Smooth muscle cell of the brain vasculature (primary cell): ENCODE data around the gene KCNG1.
"Not testable (repeated sequence)": the region's sequence is repeated elsewhere in the genome, so short reads cannot be mapped to it uniquely, and the experiment has no call there.

Source experiments
- DNase-seq: peaks from one replicate; pipeline ENCODE4 v3.0.0-alpha.2; 2012; ENCODE audit warnings: low read depth, low spot score

Gene KCNG1

DNA sequence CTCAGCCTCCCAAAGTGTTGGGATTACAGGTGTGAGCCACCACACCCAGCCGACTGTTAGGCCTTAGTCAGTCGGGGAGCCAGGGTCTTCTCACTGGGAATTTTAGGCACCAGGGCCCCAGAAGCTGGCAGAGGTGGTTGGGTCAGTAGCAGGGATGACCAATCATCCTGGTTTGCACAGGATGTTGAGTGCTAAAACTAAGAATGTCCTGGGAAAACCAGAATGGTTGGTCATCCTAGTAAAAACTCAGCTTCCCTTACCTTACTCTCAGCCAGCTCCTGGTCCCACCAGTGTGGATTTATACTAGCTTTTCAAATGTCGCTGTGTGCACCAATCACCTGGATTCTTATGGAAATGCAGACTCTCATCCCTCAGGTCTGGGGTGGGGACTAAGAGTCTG, 31.8 kb downstream of the KCNG1 start:
- no peak for DNase-seq

DNA sequence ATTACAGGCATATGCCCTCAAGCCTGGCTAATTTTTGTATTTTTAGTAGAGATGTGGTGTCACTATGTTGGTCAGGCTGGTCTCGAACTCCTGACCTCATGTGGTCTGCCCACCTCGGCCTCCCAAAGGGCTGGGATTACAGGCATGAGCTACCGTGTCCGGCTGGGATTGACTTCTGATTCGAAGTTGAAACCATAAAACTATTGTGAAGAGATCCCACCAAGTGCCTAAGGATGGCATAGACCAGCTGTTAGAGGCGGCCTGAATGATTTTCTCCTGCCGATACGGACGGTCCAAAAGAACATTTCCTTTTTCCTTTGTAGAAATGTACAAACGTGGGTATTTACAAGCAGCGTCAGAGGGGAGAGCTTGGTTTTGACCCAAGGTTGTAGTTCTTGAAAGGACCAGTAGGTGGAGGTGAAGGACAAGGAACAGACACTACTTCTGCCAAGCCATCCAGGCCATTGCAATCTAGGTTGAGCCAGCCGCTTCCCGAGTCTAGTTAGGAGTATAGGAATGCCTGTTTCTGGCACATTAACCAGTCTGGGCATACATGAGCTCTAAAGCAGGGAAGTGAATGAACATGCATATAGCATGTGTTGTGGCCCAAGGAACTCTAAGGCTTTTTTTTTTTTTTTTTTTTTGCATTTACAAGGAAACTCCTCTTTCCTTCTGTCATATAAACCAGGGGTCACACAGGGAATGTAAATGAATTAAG, 35.3 kb downstream of the KCNG1 start:
- peak; percentile 68 for DNase-seq

DNA sequence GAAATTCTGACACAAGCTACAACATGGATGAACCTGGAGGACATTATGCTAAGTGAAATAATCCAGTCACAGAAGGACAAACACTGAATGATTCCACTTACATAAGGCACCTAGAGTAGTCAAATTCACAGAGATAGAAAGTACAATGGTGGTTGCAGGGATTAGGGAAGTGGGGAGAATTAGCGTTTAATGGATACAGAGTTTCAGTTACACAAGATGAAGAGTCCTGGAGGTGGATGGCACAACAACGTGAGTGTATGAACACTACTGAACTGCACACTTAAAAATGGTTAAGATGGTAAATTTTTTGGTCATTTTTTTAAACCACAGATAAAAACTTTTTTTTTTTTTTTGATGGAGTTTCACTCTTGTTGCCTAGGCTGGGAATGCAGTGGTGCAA, 39.6 kb downstream of the KCNG1 start:
- no peak for DNase-seq

DNA sequence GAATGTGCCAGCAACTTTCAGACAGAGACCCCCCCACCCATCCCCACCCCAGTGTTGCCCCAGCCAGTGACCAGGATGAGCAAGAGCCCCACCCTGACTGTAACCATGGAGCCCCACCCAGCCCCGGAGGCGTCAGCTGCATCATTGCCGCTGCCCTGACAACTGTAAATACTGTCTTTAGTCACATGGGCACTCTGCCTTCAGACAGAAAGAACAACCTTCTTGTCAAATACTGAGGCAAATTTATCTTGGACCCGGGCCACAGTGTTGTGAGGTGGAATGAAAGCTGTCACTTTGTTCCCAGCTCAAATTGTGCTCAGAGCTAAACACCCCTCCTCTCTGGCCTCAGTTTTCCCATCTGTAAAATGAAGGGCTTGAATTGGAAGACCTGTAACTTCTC, 40.5 kb downstream of the KCNG1 start:
- no peak for DNase-seq

DNA sequence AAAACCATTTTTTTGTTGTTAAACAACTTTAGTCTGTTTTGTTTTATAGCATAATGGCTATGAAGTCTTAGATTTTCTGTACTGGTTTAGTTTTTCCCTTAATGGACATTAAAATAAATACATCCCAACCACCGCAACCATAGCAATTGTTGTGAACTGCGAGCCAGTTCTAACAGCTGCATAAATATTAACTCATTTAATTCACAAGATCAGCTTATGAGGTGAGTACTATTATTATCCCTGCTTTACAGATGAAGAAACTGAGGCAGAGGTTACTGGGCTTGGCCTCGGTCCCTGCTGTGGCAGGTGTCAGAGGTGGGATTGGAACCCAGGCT, 41.2 kb downstream of the KCNG1 start:
- no peak for DNase-seq

DNA sequence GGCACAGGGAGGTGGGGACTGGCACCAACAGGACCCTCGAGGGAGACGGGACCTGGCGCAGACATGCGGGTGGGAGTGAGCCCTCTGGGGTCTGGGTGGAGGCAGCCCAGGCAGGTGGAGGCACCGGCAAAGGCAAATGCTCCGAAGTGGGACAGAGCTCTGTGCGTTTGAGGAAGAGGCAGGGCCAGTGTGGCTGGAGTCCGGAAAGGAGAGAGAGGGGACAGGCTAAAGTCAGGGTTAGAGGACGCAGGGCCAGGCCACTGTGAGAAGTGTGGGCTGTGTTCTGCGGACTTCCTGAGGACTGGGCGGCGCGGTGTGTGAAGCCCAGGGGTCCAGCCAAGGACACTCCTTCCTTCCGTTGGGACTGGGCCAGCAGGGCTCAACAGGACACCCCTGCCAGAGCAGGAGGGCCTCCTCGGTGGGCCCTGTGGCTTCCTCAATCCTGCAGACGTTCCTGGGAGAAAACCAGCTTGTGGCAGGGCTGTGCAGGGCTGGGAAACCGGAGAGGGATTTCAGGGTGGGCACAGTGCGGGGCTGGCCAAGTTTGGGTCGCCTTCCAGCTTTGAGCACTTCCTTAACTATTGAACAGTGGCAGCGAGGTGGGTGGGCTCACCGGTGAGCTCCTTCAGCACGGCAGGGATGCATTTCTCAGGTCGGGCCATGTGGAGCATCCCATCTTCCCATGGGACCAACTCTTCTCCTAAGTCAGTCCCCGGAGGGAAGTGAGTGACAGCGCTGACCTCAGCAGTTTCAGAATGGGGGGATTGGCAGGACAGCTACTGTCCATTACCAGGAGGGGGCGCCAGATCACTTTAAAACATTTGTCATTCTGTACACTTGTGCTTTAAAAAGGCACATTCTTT, 41.8 kb downstream of the KCNG1 start:
- DNase-seq, result no peak

DNA sequence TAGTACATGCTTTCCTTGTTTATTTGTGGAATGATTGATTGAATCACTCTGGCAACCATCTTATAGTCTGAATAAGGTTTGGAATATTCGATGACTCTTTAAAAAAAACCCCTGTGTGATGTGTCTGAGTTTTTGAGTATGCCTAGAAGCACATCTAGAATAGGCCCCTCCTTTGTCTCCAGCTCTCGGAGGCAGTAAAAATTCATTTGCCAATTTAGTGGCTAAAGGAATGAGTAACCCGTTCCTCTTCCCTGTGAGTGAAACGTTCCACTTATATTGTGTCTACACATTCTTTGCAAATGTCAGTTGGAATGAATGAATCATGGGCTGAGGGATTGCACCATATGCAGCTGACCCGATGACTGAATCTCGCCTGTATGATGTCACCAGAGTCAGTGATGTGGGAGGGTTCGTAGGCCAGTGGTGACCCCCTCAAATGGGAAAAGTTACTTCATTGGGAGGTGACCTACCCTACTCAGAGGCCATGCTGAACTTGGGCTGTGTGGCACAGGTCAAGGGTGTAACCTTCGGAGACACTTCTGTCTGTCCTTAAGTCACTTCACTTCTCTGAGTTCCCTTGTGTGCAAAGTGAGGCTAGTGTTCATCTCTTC, 42.7 kb downstream of the KCNG1 start:
- DNase-seq, result peak; percentile 45

DNA sequence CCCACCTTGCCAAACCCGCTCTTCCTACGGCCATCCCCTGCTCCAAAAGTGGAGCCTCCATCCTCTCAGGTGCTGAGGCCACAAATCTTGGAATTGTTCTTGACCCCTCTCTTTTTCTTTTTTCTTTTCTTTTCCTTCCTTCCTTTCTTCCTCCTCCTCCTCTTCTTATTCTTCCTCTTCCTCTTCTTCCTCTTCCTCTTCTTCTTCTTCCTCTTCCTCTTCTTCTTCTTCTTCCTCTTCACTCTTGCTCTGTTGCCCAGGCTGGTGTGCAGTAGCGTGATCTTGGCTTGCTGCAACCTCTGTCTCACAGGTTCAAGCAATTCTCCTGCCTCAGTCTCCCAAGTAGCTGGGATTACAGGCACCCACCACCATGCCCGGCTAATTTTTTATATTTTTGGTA, 44.4 kb downstream of the KCNG1 start:
- not testable (repeated sequence) for DNase-seq

DNA sequence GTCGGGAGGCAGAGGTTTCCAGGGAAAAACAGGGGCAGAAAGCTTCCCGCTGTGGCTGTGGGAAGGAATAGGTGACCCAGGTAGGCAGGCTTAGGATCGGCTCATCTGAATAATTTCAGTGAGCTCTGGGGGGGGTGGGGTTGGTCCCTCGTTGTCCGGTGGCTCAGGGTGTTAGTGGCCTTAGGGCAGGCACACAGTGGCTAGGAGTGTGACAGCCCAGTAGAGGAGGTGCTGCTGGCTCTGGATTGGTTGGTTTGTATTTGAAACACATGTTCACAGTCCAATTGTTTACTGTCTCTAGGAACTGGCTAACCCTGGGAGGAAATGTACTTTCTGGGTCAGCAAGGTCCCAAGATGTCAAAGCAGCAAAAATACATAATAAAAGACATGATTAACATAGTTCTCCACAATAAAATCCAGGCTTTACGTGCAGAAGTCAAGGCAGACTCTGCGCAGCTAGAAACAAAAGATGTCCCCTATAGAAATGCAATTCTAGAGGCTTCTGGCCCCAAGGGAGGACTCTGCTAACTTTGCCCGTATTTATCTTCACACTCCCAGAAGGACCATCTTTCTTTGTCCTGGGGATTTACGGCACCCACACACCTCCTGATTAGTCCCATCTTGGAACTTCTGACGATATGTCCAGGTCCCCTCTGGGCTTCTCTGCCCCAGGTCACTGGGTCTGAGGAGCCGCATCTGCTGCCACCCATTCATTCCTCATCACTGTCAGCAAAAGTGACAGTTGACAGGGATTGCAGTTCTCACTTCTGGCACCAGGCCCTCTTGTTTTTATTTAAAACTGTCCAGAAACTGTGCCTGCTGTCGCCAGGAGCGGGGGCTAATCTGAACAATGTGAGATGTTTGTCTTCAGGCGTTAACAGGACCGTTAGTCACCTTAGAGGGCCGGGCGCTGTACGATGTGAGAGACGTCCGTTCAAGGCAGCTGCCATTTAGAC, 45.6 kb downstream of the KCNG1 start:
- no peak for DNase-seq

DNA sequence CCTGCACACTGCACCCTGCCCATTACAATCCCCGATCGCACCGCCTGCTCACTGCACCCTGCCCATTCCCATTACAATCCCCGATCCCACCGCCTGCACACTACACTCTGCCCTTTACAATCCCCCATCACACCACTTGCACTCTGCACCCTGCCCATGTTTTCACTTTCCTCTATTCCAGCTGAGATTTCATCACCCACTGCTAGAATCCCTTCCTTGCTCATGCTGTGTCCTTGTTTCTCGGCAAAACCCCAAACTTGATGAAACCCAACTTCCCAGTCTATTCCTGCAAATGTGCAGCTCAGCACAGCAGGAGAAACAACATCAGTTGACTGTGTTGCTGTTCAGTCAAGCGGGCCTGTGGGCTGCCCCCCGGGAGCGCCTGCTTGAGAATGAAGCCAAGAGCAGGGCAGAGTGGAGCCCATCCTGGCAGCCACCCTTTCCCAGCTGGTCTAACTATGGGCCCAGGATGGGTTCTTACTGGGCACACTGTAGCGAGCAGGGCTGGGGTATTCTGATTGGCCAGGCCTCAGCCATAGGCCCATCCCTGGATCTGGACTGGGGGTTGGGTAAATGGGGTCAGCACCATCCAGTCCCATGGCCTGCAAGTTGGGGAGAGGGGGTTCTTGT, 47.1 kb downstream of the KCNG1 start:
- no peak for DNase-seq

DNA sequence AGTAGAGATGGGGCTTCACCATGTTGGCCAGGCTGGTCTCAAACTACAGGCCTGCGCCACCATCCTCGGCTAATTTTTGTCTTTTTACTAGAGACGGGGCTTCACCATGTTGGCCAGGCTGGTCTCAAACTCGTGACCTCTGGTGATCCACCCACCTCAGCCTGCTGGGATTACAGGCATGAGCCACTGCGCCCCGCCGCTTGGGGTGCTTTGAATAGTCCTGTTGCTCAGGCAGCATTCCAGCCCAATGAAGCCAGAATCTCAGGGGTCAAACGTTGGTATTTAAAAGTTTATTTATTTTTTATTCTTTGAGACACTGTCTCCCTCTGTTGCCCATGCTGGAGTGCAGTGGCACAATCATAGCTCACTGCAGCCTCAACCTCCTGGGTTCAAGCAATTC, 53.0 kb downstream of the KCNG1 start:
- no peak for DNase-seq

DNA sequence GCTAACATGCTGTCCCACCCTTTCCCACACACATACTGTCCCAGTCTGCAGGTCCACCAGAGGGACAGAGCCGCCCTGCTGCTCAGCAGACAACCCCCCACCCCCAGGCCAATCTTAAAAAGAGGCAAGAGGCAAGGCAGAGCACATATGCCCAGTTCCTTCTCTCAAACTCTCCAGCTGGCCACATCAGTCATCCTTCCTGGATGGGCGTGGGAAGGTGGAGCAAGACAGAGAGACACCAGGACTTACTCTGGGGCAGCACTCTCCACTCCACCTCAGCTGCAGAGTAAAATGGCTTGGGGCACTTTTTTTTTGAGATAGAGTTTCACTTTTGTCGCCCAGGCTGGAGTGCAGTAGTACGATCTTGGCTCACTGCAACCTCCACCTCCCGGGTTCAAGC, 53.5 kb downstream of the KCNG1 start:
- no peak for DNase-seq

DNA sequence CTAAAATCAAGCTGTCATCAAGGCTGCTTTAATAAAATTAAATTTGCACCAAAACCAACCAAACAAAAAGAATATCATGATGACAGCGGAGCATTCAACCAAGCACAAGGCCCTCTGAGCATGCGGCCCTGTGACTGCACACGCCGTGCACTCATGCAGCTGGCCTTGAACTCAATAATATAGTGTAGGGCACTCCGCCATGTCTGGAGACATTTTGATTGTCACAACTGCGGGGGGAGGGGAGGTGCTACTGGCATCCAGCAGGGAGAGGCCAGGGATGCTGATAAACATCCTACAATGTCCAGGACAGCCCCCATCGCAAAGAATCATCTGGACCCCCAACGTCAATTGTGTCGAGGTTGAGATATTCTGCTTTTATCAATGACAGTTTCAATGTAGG, 54.6 kb downstream of the KCNG1 start:
- DNase-seq, result no peak

DNA sequence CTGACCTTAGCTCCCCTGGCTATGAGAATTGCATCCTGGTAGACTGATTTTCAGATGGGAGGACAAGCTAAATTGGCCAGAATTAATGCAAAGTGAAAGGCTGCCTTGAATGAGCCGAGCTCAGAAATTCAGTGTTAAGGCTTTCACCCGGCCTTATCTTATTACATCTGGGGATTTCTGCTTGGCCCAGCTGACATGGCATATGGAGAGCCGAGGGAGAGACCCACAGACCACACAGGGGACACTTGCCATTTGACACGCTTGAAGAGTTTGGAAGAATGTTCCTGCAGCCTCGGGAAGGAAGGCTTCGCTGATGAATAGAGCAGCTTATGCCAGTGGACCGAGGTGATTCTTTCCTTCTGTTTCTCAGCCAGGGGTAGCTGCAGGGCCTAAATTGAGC, 55.3 kb downstream of the KCNG1 start:
- no peak for DNase-seq

DNA sequence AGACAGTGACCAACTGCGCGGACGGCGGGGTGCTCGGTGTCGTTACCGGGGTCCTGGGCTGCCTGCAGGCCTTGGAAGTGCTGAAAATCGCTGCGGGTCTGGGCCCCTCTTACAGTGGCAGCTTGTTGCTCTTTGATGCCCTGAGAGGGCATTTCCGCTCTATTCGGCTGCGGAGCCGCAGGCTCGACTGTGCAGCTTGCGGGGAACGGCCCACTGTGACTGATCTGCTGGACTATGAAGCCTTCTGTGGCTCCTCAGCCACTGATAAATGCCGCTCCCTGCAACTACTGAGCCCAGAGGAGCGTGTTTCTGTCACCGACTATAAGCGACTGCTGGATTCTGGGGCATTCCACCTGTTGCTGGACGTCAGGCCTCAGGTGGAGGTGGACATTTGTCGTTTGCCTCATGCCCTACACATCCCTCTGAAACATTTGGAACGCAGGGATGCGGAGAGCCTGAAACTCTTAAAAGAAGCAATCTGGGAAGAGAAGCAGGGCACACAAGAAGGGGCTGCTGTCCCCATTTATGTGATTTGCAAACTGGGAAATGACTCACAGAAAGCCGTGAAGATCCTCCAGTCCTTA, 63.3 kb downstream of the KCNG1 start:
- DNase-seq, result no peak

DNA sequence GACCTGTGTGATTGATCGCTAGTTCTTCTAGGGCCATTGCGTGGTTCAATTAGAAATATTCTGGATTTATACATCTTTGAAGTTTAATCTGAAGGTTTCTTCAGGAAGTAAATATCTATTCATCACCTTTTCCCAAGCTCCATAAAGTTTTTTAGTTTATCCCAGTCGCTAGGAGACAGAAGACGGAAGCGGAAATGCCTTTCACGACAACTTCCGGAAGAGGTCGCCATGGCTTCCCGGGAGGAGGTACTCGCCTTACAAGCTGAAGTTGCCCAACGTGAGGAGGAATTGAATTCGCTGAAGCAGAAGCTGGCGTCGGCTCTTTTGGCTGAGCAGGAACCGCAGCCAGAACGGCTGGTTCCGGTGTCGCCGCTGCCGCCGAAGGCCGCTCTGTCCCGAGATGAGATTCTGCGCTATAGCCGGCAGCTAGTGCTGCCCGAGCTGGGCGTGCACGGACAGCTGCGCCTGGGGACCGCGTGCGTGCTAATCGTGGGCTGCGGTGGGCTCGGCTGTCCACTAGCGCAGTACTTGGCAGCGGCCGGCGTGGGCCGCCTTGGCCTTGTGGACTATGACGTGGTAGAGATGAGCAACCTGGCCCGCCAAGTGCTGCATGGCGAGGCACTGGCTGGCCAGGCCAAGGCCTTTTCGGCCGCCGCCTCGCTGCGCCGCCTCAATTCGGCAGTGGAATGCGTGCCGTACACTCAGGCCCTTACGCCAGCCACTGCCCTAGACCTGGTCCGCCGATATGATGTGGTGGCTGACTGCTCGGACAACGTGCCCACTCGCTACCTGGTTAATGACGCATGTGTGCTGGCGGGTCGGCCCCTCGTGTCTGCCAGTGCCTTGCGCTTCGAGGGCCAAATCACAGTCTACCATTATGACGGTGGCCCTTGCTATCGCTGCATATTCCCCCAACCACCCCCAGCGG, 64.0 kb downstream of the KCNG1 start, which contains the start of gene MOCS3:
Gene MOCS3 (plus strand): TSS at position 204 of the 928 bp plus-strand sequence. CDS start 25 bp downstream, at position 229.
- DNase-seq, result peak; percentile 79

DNA sequence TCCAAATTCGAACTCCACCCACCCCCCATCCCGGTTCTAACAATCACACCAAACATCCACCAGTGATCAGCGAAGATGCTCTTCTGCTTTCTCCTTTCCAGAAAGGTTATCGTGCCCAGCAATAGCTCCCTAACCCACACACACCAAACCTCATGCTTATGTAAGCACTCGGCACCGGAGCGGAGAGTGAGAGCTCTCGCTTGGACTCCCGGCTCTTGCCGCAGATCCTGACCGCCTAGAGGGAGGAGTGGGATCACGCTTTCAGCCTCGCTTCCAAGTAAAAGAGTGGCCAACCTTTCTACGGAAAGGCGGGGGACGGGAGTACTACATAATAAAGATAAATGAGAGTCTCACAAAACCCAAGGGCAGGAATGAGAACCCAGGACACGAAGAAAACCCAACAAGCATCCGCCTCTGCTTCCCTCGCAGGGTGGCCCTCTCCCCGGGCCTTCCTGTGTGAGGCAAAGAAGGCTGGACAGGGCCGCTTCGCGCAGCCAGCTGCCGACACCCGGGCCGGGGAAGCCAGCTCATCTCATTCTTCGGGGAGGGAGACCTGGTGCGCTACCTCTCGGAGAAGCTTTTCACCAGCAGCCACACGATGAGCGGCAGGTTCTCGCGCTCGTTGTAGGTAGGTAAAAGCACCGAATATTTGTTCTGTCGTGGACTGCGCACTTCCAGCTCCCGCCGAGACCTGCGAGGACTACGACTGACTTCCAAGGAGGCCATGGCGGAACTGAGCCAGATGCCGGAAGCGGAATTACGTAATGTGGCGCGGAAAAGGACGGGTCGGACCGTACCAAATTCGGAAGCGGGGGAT, 64.9 kb downstream of the KCNG1 start, which contains the start of gene DPM1:
Gene DPM1 (minus strand): TSS at position 735 of the 817 bp plus-strand sequence. CDS start 9 bp downstream, at position 726.
- DNase-seq, result no peak

DNA sequence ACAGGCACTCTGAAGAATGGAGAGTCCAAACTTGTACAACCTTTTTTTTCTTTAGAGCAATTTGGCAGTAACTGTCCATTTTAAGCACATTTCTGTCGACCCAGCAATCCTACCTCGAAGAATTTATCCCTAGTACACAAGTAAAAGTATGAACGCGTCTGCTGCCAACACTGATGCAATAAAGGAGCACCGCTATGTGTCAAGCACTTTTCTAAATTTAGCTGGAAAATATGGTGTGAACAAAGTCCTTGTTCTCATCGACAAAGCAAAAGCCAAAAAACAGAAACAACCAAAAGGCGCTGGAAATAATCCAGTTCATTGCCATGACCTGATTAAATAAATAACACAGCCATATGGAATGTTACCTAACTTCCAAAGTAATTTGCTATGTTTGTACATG, 65.6 kb downstream of the KCNG1 start:
- DNase-seq, result no peak

DNA sequence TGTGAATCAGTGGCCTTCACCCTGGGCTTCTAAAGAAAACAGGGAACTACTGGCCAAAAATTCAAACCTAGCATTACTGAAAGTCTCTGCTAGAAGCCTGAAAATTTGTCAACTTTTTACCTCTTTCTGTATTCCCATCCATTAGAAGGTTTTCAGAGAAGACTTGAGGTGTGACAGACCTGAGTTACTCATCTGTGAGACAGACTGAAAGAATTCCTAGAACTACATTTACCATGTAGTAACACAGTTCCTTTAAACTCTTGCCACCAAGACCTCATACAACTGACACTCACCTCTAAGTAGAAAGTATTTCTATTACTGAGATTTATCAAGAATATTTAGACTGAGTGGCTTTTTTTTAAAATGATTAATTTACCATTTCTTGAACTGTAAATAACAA, 69.1 kb downstream of the KCNG1 start:
- no peak for DNase-seq
